Left renal pelvis (tissue), 4 donors: Measurements from ENCODE around the gene GAD1. TPM values are rescaled to one million over a fixed set of nuclear protein-coding genes. Genes with fewer than 3 reads are reported as not detected.
A peak's percentile ranks its signal among the peaks of the same experiment; 100 is the strongest.

Experiments
- DNase-seq, 4 donors: peaks; one replicate each; pipeline ENCODE4 v3.0.0-alpha.2; 2013; ENCODE audit warnings: low read depth in 4 of 4, low spot score in 3 of 4
- polyA plus RNA-seq, 4 donors: library from polyadenylated mRNA; unstranded; fragments of 120-200 nt; gene quantifications; one replicate each; pipeline ENCODE4 v1.2.1, GENCODE V29; 2013; ENCODE audit not compliant: insufficient read length in 4 of 4

Gene GAD1
- polyA plus RNA-seq, 4 donors, result 0.43 to 2.3 (median 0.59) TPM

- DNase-seq, result no peak
These were observed 24.1 kb downstream of the GAD1 start for GRCh38 chr2:170840717-170841210.

GRCh38 chr2:170842785-170843184 is 26.1 kb downstream of the GAD1 start:
- no peak for DNase-seq

- no peak for DNase-seq
These were observed 27.0 kb downstream of the GAD1 start for GRCh38 chr2:170843656-170844055.

DNA sequence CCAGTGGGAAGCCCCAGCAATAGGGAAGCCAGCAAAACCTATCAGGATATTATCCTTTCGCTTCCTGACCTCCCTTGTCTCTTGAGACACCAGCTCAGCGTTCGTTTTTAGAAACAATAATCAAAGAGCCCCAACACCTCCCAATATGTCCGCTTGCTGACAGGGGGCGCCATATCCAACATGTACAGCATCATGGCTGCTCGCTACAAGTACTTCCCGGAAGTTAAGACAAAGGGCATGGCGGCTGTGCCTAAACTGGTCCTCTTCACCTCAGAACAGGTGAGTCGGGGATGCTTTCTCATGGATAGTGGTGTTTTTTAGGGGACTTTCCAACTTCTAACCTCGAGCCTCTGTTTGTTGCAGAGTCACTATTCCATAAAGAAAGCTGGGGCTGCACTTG is 28.7 kb downstream of the GAD1 start:
- no peak for DNase-seq

- no peak for DNase-seq
These were observed 29.6 kb downstream of the GAD1 start for GRCh38 chr2:170846314-170846713.

- DNase-seq, result no peak
These were observed 31.0 kb downstream of the GAD1 start for GRCh38 chr2:170847716-170848115.

DNA sequence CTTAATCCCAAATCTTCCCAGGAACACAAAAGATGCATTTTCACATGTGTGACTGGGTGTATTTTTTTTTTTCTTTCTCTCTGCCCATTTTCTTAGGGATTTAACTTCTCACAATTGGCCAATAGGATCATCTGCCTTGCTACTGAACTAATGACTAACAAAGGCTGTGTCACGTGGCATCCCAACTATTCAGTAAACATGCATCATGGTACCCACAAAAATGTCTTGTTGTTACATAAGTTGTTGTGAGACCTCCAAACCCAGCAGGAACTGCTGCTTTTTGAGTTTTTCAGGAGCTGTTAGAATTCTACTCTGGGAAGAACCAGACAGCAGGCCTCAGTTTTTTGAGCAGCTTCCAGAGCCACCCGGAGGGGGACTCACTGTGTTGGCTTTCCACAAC is 31.9 kb downstream of the GAD1 start:
- no peak for DNase-seq

DNA sequence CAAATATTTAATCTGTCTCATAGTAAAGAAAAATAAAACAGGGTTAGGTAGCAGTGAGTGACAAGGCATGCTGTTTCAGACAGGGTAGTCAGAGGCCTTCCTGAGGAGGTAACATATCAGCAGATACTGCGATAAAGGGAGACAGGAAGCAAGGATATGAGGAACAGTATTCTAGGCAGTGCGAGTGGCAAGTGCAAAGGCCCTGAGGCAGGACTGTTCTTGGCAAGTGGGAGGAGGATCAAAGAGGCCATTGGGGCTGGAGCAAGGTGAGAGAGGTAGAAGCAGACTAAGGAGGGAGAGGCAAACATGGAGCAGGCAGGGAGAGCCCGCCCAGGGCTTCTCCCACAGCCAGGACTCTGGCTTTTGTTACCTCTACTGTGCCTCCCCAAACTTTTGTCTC is 33.6 kb downstream of the GAD1 start:
- no peak for DNase-seq

DNA sequence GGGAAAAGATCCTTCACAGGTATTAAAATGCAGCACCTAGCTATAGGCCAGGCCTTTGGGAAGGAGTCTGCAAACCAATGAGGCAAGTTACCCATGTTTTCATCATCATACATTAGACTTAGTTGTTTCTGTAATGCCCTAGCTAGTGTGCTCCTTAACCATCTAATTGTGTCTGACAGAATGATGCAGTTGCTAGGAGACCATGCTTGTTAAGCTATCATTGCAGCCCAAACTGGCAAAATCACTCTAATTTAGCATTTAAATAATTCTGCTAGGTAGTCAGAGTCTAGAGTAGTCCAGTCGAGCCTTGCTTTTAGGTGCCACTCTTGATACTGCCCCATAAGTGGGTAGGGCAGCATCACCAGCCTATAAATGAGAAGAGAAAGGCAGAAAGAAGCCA is 34.9 kb downstream of the GAD1 start:
- no peak for DNase-seq

DNA sequence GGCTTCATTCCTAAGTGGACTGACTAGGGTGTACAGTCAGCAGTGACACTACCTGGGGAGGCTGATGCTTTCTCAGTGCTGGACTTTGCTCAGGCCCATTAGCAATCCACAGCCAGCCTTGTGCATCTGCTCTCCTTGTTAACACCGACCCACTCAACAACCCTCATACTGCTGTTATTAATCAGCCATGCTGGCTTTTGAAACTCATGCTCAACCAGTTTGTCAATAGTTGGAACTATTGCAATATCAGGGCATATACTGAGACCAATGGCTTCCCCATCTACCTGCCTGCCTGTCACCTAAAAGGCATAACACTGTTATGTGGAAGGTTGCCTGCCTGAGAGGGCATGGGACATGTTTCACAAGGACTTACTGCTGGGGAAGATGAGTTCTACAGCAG is 39.4 kb downstream of the GAD1 start:
- no peak for DNase-seq

- DNase-seq, result no peak
These were observed 45.7 kb downstream of the GAD1 start for GRCh38 chr2:170862286-170862902.

DNA sequence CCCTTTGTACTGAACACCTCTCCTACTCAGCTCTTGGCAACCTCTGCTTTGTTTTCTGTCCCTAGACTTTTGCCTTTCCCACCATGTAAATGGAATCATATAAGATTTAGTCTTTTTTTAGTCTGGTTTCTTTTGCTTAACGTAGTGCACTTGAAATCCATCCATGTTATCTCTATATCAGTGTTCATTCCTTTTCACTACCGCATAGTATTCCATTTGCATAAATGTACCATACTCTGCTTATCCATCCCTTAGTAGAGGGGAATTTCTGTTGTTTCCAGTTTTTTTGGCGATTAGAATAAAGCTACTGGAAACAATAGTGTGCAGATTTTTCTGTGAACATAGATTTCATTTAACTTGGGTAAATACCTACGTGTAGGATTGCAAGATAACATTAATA is 46.4 kb downstream of the GAD1 start:
- no peak for DNase-seq

DNA sequence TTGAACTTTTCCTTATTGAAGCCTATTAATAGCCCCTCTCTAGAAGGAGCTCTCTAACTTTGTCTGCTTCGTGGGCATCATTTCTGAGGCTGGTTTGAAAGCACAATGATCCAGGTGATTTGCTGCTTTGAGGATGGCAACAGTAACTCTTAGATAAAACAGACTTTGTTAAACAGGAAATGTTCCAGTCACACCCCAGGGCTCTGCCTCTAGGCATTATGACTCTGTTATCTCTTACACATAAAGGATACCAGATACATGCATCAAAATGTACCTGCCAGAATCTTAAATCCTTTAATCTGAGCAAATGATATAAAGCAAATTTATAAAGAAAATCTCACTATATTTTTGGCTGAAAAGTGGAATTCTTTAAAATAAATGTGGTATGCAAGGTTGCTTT is 52.3 kb downstream of the GAD1 start:
- DNase-seq, result no peak

DNA sequence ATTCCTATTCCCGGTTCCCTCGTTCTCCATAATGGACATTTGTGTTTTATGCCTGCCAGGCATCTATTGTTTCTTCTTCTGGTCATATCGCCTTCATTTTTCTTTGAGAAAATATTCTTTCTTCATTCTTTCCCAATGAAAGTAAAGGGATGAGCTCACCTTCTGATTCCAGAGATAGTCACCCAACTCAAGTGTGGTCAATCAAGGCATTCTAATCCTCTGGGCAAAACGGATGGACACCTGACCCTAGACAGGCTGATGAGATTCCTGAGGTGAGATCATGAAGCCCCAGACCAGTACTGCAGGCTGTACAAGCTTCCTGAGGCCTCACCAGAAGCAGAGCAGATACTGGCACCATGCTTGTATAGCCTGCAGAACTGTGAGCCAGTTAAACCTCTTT is 52.8 kb downstream of the GAD1 start:
- DNase-seq, result no peak

GRCh38 chr2:170873035-170873692 is 56.5 kb downstream of the GAD1 start:
- DNase-seq, result peak; percentile 60 to 69 (median 63)

DNA sequence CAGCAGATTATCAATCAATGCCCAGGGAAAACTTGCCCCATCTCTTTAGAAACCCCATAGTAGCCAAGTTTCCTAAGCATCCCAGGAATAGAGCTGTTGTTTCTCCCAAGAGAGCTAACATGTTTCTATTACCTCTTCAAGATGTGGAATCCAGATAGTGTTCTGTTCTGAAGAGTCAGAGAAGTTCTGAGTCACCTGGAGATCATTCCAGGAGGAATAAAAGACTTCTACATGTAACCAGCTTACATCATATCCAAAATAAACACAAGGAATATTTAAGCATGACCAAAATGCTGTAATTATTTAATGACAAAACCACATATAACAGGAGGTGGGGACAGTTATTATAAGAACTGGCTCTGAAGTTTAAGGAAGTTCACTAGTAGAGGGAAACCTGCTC is 61.4 kb downstream of the GAD1 start:
- no peak for DNase-seq

- no peak for DNase-seq
These were observed 61.8 kb downstream of the GAD1 start for GRCh38 chr2:170878505-170878904.

GRCh38 chr2:170881840-170882239 is 65.2 kb downstream of the GAD1 start:
- DNase-seq, result no peak

- no peak for DNase-seq
These were observed 66.1 kb downstream of the GAD1 start for GRCh38 chr2:170882758-170883157.

DNA sequence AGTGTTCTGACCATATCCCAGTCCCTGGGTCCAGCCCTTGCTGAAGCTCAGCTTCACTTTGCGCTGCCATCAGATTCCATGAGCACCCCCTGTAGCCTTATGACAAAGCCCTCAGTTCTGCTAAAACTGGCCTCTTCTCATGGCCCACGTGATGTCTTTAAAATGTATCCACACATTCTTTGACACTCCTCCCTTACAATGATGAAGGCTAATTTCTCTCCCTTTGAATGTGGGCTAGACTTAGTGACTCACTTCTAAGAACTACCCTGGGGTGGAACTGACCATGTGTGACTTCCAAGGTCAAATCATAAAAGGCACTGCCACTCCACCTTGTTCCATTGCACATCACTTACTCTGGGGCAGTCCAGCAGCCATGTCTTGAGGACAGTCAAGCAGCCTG is 67.0 kb downstream of the GAD1 start:
- DNase-seq, result no peak

- DNase-seq, result no peak
These were observed 68.6 kb downstream of the GAD1 start for GRCh38 chr2:170885130-170885791.

GRCh38 chr2:170886386-170886785 is 69.7 kb downstream of the GAD1 start:
- DNase-seq, result no peak
